Measurements from ENCODE around the gene FMO5.
"Not testable (repeated sequence)": the region's sequence is repeated elsewhere in the genome, so short reads cannot be mapped to it uniquely, and the experiment has no call there.

DNA sequence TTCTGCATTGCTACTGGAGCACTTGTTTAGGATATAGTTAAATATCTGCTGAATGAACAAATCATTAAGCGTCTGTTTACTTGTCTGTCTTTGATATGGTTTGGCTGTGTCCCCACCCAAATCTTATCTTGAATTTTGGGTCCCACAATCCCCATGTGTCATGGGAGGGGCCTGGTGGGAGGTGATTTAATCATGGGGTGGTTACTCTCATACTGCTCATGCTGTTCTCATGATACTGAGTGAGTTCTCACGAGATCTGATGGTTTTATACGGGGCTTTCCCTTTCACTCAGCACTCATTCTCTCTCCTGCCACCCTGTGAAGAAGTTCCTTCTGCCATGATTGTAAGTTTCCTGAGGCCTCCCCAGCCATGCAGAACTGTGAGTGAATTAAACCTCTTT is 27.8 kb downstream of the FMO5 start:
- not testable (repeated sequence) for TF ChIP-seq SRF (IDR thresholded peaks at IDR 0.05; ENCODE audit: low read depth in 2 of 2, low read length in 2 of 2); CEBPB (IDR thresholded peaks at IDR 0.05; ENCODE audit: borderline replicate concordance in 1 of 2, low read depth in 2 of 2, low read length in 2 of 2); TBL1XR1 (IDR thresholded peaks at IDR 0.05; ENCODE audit: low read depth, low read length); RCOR1 (conservative IDR thresholded peaks at IDR 0.05; ENCODE audit: low read depth, low read length); ETV6 (conservative IDR thresholded peaks at IDR 0.05 in 1 of 2, IDR thresholded peaks at IDR 0.05 in 1 of 2; ENCODE audit: borderline replicate concordance in 1 of 2, low read depth in 1 of 2); EZH2 (IDR thresholded peaks at IDR 0.05; ENCODE audit: borderline replicate concordance, control insufficient read depth, low read depth, low read length)
- TF ChIP-seq, protein P1, sequence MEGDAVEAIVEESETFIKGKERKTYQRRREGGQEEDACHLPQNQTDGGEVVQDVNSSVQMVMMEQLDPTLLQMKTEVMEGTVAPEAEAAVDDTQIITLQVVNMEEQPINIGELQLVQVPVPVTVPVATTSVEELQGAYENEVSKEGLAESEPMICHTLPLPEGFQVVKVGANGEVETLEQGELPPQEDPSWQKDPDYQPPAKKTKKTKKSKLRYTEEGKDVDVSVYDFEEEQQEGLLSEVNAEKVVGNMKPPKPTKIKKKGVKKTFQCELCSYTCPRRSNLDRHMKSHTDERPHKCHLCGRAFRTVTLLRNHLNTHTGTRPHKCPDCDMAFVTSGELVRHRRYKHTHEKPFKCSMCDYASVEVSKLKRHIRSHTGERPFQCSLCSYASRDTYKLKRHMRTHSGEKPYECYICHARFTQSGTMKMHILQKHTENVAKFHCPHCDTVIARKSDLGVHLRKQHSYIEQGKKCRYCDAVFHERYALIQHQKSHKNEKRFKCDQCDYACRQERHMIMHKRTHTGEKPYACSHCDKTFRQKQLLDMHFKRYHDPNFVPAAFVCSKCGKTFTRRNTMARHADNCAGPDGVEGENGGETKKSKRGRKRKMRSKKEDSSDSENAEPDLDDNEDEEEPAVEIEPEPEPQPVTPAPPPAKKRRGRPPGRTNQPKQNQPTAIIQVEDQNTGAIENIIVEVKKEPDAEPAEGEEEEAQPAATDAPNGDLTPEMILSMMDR (IDR thresholded peaks at IDR 0.05 in 2 of 3, conservative IDR thresholded peaks at IDR 0.05 in 1 of 3; ENCODE audit: control insufficient read depth in 2 of 3, extremely low read depth in 1 of 3, insufficient read depth in 1 of 3, low read depth in 3 of 3, low read length in 3 of 3), result not testable (repeated sequence)
- TF ChIP-seq, protein P2, sequence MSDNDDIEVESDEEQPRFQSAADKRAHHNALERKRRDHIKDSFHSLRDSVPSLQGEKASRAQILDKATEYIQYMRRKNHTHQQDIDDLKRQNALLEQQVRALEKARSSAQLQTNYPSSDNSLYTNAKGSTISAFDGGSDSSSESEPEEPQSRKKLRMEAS (IDR thresholded peaks at IDR 0.05; ENCODE audit: low read depth, low read length), result not testable (repeated sequence)

All from GM12878 (cell line).